H9 (cell line): Measurements from ENCODE around the gene SEMA4A. TPM values are rescaled to one million over a fixed set of nuclear protein-coding genes. Genes with fewer than 3 reads are reported as not detected.

Source experiments
- DNase-seq: peaks from one replicate; pipeline ENCODE4 v3.0.0-alpha.2; 2017
- H2AFZ ChIP-seq: one replicate; pipeline ENCODE4 v1.6.1; 2013; ENCODE audit warnings: mild to moderate bottlenecking, low read length, control low read depth, moderate library complexity
- H2AK5ac ChIP-seq: 2 replicates; pipeline ENCODE4 v1.6.1; 2013; ENCODE audit warnings: low read length, control low read depth, mixed read lengths; ENCODE audit not compliant: insufficient read length
- H2BK120ac ChIP-seq: one replicate; pipeline ENCODE4 v1.6.1; 2013; ENCODE audit warnings: low read depth, mild to moderate bottlenecking, low read length, control low read depth, inconsistent platforms; ENCODE audit not compliant: poor library complexity, severe bottlenecking
- H2BK12ac ChIP-seq: 2 replicates; pipeline ENCODE4 v1.6.1; 2013; ENCODE audit warnings: low read length, control low read depth, mixed read lengths, low read depth; ENCODE audit not compliant: insufficient read length
- H2BK15ac ChIP-seq: 2 replicates; pipeline ENCODE4 v1.6.1; 2013; ENCODE audit warnings: low read depth, low read length, control low read depth
- H2BK20ac ChIP-seq: one replicate; pipeline ENCODE4 v1.6.1; 2013; ENCODE audit warnings: low read depth, mild to moderate bottlenecking, low read length, control low read depth, inconsistent platforms; ENCODE audit not compliant: poor library complexity, severe bottlenecking
- H2BK5ac ChIP-seq: 2 replicates; pipeline ENCODE4 v1.6.1; 2013; ENCODE audit warnings: low read length, control low read depth, mixed read lengths; ENCODE audit not compliant: insufficient read length
- H3K14ac ChIP-seq: 2 replicates; pipeline ENCODE4 v1.6.1; 2013; ENCODE audit warnings: low read length, control low read depth; ENCODE audit not compliant: insufficient read depth
- H3K18ac ChIP-seq: 2 replicates; pipeline ENCODE4 v1.6.1; 2013; ENCODE audit warnings: low read depth, mild to moderate bottlenecking, mixed read lengths, low read length, control low read depth; ENCODE audit not compliant: insufficient read length
- H3K23ac ChIP-seq: 2 replicates; pipeline ENCODE4 v1.6.1; 2013; ENCODE audit warnings: low read length, control low read depth, mixed read lengths, low read depth; ENCODE audit not compliant: insufficient read length
- H3K23me2 ChIP-seq: 2 replicates; pipeline ENCODE4 v1.6.1; 2013; ENCODE audit warnings: low read depth, mild to moderate bottlenecking, mixed read lengths, low read length, control low read depth; ENCODE audit not compliant: insufficient read length, poor library complexity, severe bottlenecking
- H3K27ac ChIP-seq: 2 replicates; pipeline ENCODE4 v1.5.1; 2013; ENCODE audit warnings: low read length, control low read depth, mixed read lengths, low read depth; ENCODE audit not compliant: insufficient read length
- H3K27me3 ChIP-seq: 2 replicates; pipeline ENCODE4 v1.6.1; 2013; ENCODE audit warnings: low read length, control low read depth, inconsistent platforms; ENCODE audit not compliant: insufficient read depth
- H3K4ac ChIP-seq: 2 replicates; pipeline ENCODE4 v1.6.1; 2013; ENCODE audit warnings: low read depth, mild to moderate bottlenecking, control low read depth, inconsistent platforms, low read length, moderate library complexity
- H3K4me1 ChIP-seq: 2 replicates; pipeline ENCODE4 v1.6.1; 2013; ENCODE audit warnings: low read length, control low read depth, inconsistent platforms; ENCODE audit not compliant: insufficient read depth
- H3K4me2 ChIP-seq: 2 replicates; pipeline ENCODE4 v1.6.1; 2013; ENCODE audit warnings: low read length, control low read depth, mixed read lengths; ENCODE audit not compliant: insufficient read length, insufficient read depth
- H3K56ac ChIP-seq: 2 replicates; pipeline ENCODE4 v1.6.1; 2013; ENCODE audit warnings: low read depth, mild to moderate bottlenecking, mixed read lengths, low read length, control low read depth; ENCODE audit not compliant: insufficient read length
- H3K79me1 ChIP-seq: 2 replicates; pipeline ENCODE4 v1.6.1; 2013; ENCODE audit warnings: low read depth, mild to moderate bottlenecking, moderate library complexity, low read length, control low read depth, inconsistent platforms; ENCODE audit not compliant: insufficient read depth, poor library complexity, severe bottlenecking
- H3K79me2 ChIP-seq: 2 replicates; pipeline ENCODE4 v1.6.1; 2013; ENCODE audit warnings: low read length, control low read depth, inconsistent platforms; ENCODE audit not compliant: insufficient read depth
- H3K9ac ChIP-seq: 2 replicates; pipeline ENCODE4 v1.6.1; 2013; ENCODE audit warnings: low read length, control low read depth, mixed read lengths; ENCODE audit not compliant: insufficient read length; ENCODE audit errors: extremely low read depth
- H3K9me3 ChIP-seq: one replicate; pipeline ENCODE4 v1.6.1; 2013; ENCODE audit warnings: low read depth, low read length, inconsistent platforms; ENCODE audit not compliant: control insufficient read depth
- H3T11ph ChIP-seq: one replicate; pipeline ENCODE4 v1.6.1; 2013; ENCODE audit warnings: mild to moderate bottlenecking, low read length, control low read depth, inconsistent platforms
- H4K20me1 ChIP-seq: one replicate; pipeline ENCODE4 v1.6.1; 2013; ENCODE audit not compliant: control insufficient read depth, insufficient read length, insufficient read depth
- H4K5ac ChIP-seq: 2 replicates; pipeline ENCODE4 v1.6.1; 2013; ENCODE audit warnings: low read depth, mild to moderate bottlenecking, mixed read lengths, low read length, control low read depth; ENCODE audit not compliant: insufficient read length
- H4K8ac ChIP-seq: replicated peaks from 2 replicates; pipeline ENCODE4 v1.6.1; 2013; ENCODE audit warnings: low read length, control low read depth, mixed read lengths, low read depth; ENCODE audit not compliant: insufficient read length
- H4K91ac ChIP-seq: 2 replicates; pipeline ENCODE4 v1.6.1; 2013; ENCODE audit warnings: low read depth, mild to moderate bottlenecking, moderate library complexity, mixed read lengths, low read length, control low read depth; ENCODE audit not compliant: insufficient read length
- H3K27ac Mint-ChIP-seq, 3 experiments: 2 replicates in 2 of 3; 3 replicates in 1 of 3; pipeline ENCODE4 v1.8.0; 2020 to 2021; ENCODE audit warnings: mixed read lengths in 3 of 3, mild to moderate bottlenecking in 1 of 3, moderate library complexity in 1 of 3
- H3K27me3 Mint-ChIP-seq: 2 replicates; pipeline ENCODE4 v1.8.0; 2021; ENCODE audit warnings: low read depth, mild to moderate bottlenecking, moderate library complexity, mixed read lengths
- H3K36me3 Mint-ChIP-seq, 3 experiments: 2 replicates in 2 of 3; 3 replicates in 1 of 3; pipeline ENCODE4 v1.8.0; 2020 to 2021; ENCODE audit warnings: low read depth in 3 of 3, mixed read lengths in 3 of 3; ENCODE audit not compliant: insufficient read depth in 1 of 3
- H3K4me1 Mint-ChIP-seq, 2 experiments: 2 replicates each; pipeline ENCODE4 v1.8.0; 2020; ENCODE audit warnings: mixed read lengths in 2 of 2
- H3K4me3 Mint-ChIP-seq, 2 experiments: 2 replicates in 1 of 2; 3 replicates in 1 of 2; pipeline ENCODE4 v1.8.0; 2020 to 2021; ENCODE audit warnings: mild to moderate bottlenecking in 2 of 2, mixed read lengths in 2 of 2, moderate library complexity in 1 of 2
- H3K9me3 Mint-ChIP-seq, 2 experiments: 2 replicates in 1 of 2; 3 replicates in 1 of 2; pipeline ENCODE4 v1.8.0; 2020; ENCODE audit warnings: mild to moderate bottlenecking in 2 of 2, mixed read lengths in 2 of 2, moderate library complexity in 1 of 2
- WGBS: extraction: QIAGEN DNeasy Blood & Tissue Kit; methylation state at CpG from one replicate; pipeline ENCODE4 v1.1.7; 2013; ENCODE audit warnings: missing lambda C conversion rate, low lambda C conversion rate, mixed read lengths; ENCODE audit not compliant: insufficient read length; ENCODE audit errors: extremely low coverage; 5-methylcytosine and 5-hydroxymethylcytosine counted together
- total RNA-seq: library from RNA; stranded (reverse); gene quantifications from 2 replicates; pipeline ENCODE4 v1.2.1, GENCODE V29; 2021
- TF ChIP-seq, protein P1 (sequence below): fragments of 200-600 bp; sonication (generic); conservative IDR thresholded peaks from 3 replicates; pipeline ENCODE4 v1.8.0; 2021; ENCODE audit warnings: antibody characterized with exemption, mild to moderate bottlenecking

SEMA4A gene
- total RNA-seq, 1 experiment from 2014 or later, result 11.1 TPM

GRCh38 chr1:156196445-156196844, 43.1 kb downstream of the SEMA4A start:
- Histone ChIP-seq H3K14ac (no peak overlapping the region), H3K4ac (no peak overlapping the region), H3K79me2 (peaks cover 20% of the 10 kb centered on the region; the same call in 1 of the 2 replicates), H3K27ac (no peak overlapping the region), H3K23ac (no peak overlapping the region), H2BK20ac (no peak overlapping the region), H2BK12ac (no peak overlapping the region), H3K9me3 (no peaks in the 10 kb centered on the region), H3K18ac (no peak overlapping the region), H3K4me1 (peaks cover 10% of the 10 kb centered on the region; the same call in 1 of the 2 replicates), H4K20me1 (no peaks in the 10 kb centered on the region), H4K8ac (no peak overlapping the region), H4K91ac (no peak overlapping the region), H3K79me1 (peaks cover 14% of the 10 kb centered on the region), H2BK15ac (no peak overlapping the region), H3K56ac (no peak overlapping the region), H2BK5ac (no peak overlapping the region), H3T11ph (no peak overlapping the region), H2AFZ (no peak overlapping the region), H2BK120ac (no peak overlapping the region), H3K27me3 (no peaks in the 10 kb centered on the region), H3K4me2 (no peak overlapping the region), H3K9ac (no peak overlapping the region), H3K23me2 (peaks cover 11% of the 10 kb centered on the region), H2AK5ac (no peak overlapping the region), H4K5ac (no peak overlapping the region)
- Mint-ChIP-seq H3K4me1 (peaks cover 31 to 43% of the 10 kb centered on the region in 2 experiments), H3K27me3 (no peaks in the 10 kb centered on the region; the same call in 1 of the 2 replicates), H3K4me3 (no peak overlapping the region), H3K27ac (peak overlapping the region in 1 of 3 experiments; percentile 68; a peak in 2 of 7 replicates), H3K9me3 (no peaks in the 10 kb centered on the region), H3K36me3 (peaks cover 7 to 44% (median 19%) of the 10 kb centered on the region in 3 experiments; a peak in 6 of 7 replicates)
- TF ChIP-seq, protein P1, sequence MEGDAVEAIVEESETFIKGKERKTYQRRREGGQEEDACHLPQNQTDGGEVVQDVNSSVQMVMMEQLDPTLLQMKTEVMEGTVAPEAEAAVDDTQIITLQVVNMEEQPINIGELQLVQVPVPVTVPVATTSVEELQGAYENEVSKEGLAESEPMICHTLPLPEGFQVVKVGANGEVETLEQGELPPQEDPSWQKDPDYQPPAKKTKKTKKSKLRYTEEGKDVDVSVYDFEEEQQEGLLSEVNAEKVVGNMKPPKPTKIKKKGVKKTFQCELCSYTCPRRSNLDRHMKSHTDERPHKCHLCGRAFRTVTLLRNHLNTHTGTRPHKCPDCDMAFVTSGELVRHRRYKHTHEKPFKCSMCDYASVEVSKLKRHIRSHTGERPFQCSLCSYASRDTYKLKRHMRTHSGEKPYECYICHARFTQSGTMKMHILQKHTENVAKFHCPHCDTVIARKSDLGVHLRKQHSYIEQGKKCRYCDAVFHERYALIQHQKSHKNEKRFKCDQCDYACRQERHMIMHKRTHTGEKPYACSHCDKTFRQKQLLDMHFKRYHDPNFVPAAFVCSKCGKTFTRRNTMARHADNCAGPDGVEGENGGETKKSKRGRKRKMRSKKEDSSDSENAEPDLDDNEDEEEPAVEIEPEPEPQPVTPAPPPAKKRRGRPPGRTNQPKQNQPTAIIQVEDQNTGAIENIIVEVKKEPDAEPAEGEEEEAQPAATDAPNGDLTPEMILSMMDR, result no peak
- DNase-seq, result no peak
- WGBS, result no CpG with 5 or more reads among the region's 2 CpGs
